ENCODE results near the gene LINC00237. TPM values are rescaled to one million over a fixed set of nuclear protein-coding genes. Genes with fewer than 3 reads are reported as not detected.

The LINC00237 gene
- total and polyA plus RNA-seq, 2 experiments from 2014 or later, result 0.31 to 2.0 TPM

DNA sequence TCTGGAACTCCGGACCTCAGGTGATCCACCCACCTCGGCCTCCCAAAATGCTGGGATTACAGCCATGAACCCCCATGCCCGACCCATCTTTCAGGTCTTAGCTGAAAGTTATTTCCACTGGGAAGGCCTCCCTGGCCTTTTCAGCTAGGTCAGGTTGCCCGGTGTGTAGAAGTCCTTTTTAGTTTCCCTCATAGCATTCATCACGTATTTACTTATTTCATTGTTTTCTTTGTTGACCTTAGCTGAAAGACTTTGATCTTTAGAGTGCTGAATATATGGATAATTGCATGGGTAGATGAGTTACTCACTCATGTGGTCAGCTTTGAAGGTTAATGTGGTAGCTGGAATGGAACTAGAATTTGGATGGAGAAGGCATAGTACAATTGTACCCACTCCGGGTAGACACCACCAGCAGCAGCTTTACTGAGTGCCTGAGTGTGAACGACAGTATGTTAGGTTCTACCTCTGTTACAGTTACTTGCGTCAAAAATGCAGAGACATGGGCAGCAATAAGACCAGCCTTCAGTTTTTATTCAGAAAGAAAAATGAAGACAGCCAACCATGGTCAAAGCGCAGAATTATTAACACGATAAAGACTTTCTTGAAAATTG is 28.8 kb upstream of the LINC00237 start:
- TF ChIP-seq CREB1 (CRISPR knock-in tag; IDR thresholded peaks at IDR 0.05; ENCODE audit: low read depth), result no peak
- no peak for TF ChIP-seq ZNF331 (CRISPR knock-in tag; IDR thresholded peaks at IDR 0.05; ENCODE audit: low read depth)
- TF ChIP-seq NANOG (IDR thresholded peaks at IDR 0.05; ENCODE audit: borderline replicate concordance), result no peak
- TF ChIP-seq, protein P1, sequence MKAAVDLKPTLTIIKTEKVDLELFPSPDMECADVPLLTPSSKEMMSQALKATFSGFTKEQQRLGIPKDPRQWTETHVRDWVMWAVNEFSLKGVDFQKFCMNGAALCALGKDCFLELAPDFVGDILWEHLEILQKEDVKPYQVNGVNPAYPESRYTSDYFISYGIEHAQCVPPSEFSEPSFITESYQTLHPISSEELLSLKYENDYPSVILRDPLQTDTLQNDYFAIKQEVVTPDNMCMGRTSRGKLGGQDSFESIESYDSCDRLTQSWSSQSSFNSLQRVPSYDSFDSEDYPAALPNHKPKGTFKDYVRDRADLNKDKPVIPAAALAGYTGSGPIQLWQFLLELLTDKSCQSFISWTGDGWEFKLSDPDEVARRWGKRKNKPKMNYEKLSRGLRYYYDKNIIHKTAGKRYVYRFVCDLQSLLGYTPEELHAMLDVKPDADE (IDR thresholded peaks at IDR 0.05), result no peak
- H3K79me2 ChIP-seq (replicated peaks; ENCODE audit: insufficient read depth), result peaks cover 29% of the 10 kb centered on the region
- DNase-seq (ENCODE audit: low spot score), result no peak
- H3K4me1 ChIP-seq (ENCODE audit: insufficient read depth), result peaks cover 36% of the 10 kb centered on the region
- peaks cover 12% of the 10 kb centered on the region; the same call in 1 of the 2 replicates for H3K36me3 ChIP-seq (ENCODE audit: insufficient read depth)
- no peaks in the 10 kb centered on the region for H3F3A ChIP-seq (replicated peaks; ENCODE audit: low read depth)
- no peak overlapping the region for H3K4me3 ChIP-seq
- Mint-ChIP-seq H3K27ac (no peak overlapping the region), H3K4me1 (peaks cover 24% of the 10 kb centered on the region), H3K9me3 (no peaks in the 10 kb centered on the region), H3K27me3 (ENCODE audit: insufficient read depth, low read depth, poor library complexity) (peaks cover 6% of the 10 kb centered on the region), H3K36me3 (ENCODE audit: low read depth) (peaks cover 18% of the 10 kb centered on the region; the same call in 2 of the 3 replicates), H3K4me3 (no peak overlapping the region)
- ATAC-seq, result no peak
- H2AFZ ChIP-seq, result no peak overlapping the region
- H3K27ac ChIP-seq (ENCODE audit: low read depth), result no peak overlapping the region
- H4K20me1 ChIP-seq (replicated peaks; ENCODE audit: insufficient read depth), result 0 out of 2 replicates have a peak, but pooled peaks cover 4% of the 10 kb centered on the region
- H3K27me3 ChIP-seq (ENCODE audit: insufficient read depth), result no peaks in the 10 kb centered on the region
- no peaks in the 10 kb centered on the region for H3K9me2 ChIP-seq (ENCODE audit: insufficient read depth)
- H3K4me2 ChIP-seq, result no peak overlapping the region

GRCh38 chr20:21133917-21134622 is 27.9 kb upstream of the LINC00237 start:
- Histone ChIP-seq H3K27me3 (ENCODE audit: insufficient read depth) (no peaks in the 10 kb centered on the region), H3K4me1 (ENCODE audit: insufficient read depth) (peaks cover 45% of the 10 kb centered on the region), H3K9me2 (ENCODE audit: insufficient read depth) (no peaks in the 10 kb centered on the region), H4K20me1 (replicated peaks; ENCODE audit: insufficient read depth) (0 out of 2 replicates have a peak, but pooled peaks cover 4% of the 10 kb centered on the region), H2AFZ (no peak overlapping the region), H3K4me3 (no peak overlapping the region), H3K4me2 (no peak overlapping the region), H3F3A (replicated peaks; ENCODE audit: low read depth) (no peaks in the 10 kb centered on the region), H3K27ac (ENCODE audit: low read depth) (0 out of 2 replicates have a peak overlapping the region, but pooled peaks have one; percentile 68), H3K79me2 (replicated peaks; ENCODE audit: insufficient read depth) (peaks cover 32% of the 10 kb centered on the region), H3K36me3 (ENCODE audit: insufficient read depth) (peaks cover 12% of the 10 kb centered on the region; the same call in 1 of the 2 replicates)
- no peak overlapping the region for H3K4me3 Mint-ChIP-seq
- H3K36me3 Mint-ChIP-seq (ENCODE audit: low read depth), result peaks cover 15% of the 10 kb centered on the region; the same call in 2 of the 3 replicates
- TF ChIP-seq CREB1 (CRISPR knock-in tag; IDR thresholded peaks at IDR 0.05; ENCODE audit: low read depth) (no peak), EZH2phosphoT487 (IDR thresholded peaks at IDR 0.05; ENCODE audit: unreplicated experiment) (no peak), JUNB (IDR thresholded peaks at IDR 0.05; ENCODE audit: unreplicated experiment) (no peak), STAT1 (IDR thresholded peaks at IDR 0.05; ENCODE audit: unreplicated experiment) (no peak), EZH2 (IDR thresholded peaks at IDR 0.05; ENCODE audit: low read depth, unreplicated experiment) (no peak), POLR2AphosphoS5 (IDR thresholded peaks at IDR 0.05; ENCODE audit: low read depth) (no peak)
- peaks cover 6% of the 10 kb centered on the region for H3K27me3 Mint-ChIP-seq (ENCODE audit: insufficient read depth, low read depth, poor library complexity)
- ATAC-seq (no peak; the same call in 2 of the 3 replicates), DNase-seq (ENCODE audit: low spot score) (no peak)
- peaks cover 28% of the 10 kb centered on the region for H3K4me1 Mint-ChIP-seq
- no peak overlapping the region for H3K27ac Mint-ChIP-seq
- H3K9me3 Mint-ChIP-seq, result no peaks in the 10 kb centered on the region

Measured in GM23338 (cell line).